ENCODE data around the gene SCAF11. TPM values are rescaled to one million over a fixed set of nuclear protein-coding genes. Genes with fewer than 3 reads are reported as not detected.

The SCAF11 gene
- total and polyA plus RNA-seq, 9 donors: 30.8 to 149 (median 94.1) TPM

GRCh38 chr12:45946435-45946834 is 43.9 kb downstream of the SCAF11 start:
- intact Hi-C loops (cut with DNase I): no loop called here
- Histone ChIP-seq H3K4me3 (no peak overlapping the region), H3K36me3 (no peaks in the 10 kb centered on the region), H3K27ac (no peak overlapping the region), H3K4me1 (ENCODE audit: insufficient read depth) (no peaks in the 10 kb centered on the region), H3K27me3 (no peaks in the 10 kb centered on the region), H3K9me3 (no peaks in the 10 kb centered on the region)
- no peak for DNase-seq
- TF ChIP-seq POLR2A (IDR thresholded peaks at IDR 0.05) (no peak), EP300 (IDR thresholded peaks at IDR 0.05) (no peak)
- TF ChIP-seq, protein P1, sequence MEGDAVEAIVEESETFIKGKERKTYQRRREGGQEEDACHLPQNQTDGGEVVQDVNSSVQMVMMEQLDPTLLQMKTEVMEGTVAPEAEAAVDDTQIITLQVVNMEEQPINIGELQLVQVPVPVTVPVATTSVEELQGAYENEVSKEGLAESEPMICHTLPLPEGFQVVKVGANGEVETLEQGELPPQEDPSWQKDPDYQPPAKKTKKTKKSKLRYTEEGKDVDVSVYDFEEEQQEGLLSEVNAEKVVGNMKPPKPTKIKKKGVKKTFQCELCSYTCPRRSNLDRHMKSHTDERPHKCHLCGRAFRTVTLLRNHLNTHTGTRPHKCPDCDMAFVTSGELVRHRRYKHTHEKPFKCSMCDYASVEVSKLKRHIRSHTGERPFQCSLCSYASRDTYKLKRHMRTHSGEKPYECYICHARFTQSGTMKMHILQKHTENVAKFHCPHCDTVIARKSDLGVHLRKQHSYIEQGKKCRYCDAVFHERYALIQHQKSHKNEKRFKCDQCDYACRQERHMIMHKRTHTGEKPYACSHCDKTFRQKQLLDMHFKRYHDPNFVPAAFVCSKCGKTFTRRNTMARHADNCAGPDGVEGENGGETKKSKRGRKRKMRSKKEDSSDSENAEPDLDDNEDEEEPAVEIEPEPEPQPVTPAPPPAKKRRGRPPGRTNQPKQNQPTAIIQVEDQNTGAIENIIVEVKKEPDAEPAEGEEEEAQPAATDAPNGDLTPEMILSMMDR (IDR thresholded peaks at IDR 0.05): no peak
- WGBS, 3 donors: 91 to 98% (median 95%) methylated on average over 1 of the region's 1 CpG

DNA sequence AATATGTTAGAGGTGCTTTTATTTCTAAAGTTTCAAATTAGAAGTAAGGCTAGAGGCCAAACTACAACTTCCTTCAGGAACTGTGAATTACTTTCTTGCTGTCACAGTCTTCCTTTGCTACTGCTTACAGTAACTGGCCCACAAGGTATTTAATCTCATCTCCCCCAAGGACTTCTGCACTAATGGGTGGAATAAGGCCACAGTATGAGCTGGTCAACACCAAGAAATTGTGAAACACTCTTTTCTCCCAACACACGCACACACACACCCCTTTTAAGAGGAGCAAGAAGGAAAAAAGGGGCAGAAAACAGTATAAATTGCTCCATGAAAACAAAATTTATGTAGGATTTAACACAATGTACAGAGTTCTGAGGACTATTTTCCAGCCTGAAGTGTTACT is 45.6 kb downstream of the SCAF11 start:
- Histone ChIP-seq H3K9me3 (no peaks in the 10 kb centered on the region), H3K27me3 (no peaks in the 10 kb centered on the region), H3K4me1 (ENCODE audit: insufficient read depth) (no peaks in the 10 kb centered on the region), H3K4me3 (no peak overlapping the region), H3K27ac (no peak overlapping the region), H3K36me3 (no peaks in the 10 kb centered on the region)
- 20 to 40% (median 38%) methylated on average over 1 of the region's 1 CpG for WGBS, 3 donors
- TF ChIP-seq, protein P1 (IDR thresholded peaks at IDR 0.05): no peak
- no peak for TF ChIP-seq EP300 (IDR thresholded peaks at IDR 0.05)
- TF ChIP-seq POLR2A (IDR thresholded peaks at IDR 0.05): no peak
- intact Hi-C loops (cut with DNase I): no loop called here
- DNase-seq: no peak

- Histone ChIP-seq H3K27ac (no peak overlapping the region), H3K36me3 (no peaks in the 10 kb centered on the region), H3K4me3 (no peak overlapping the region), H3K4me1 (ENCODE audit: insufficient read depth) (no peaks in the 10 kb centered on the region), H3K9me3 (no peaks in the 10 kb centered on the region), H3K27me3 (no peaks in the 10 kb centered on the region)
- WGBS, 3 donors: 97 to 99% (median 97%) methylated on average over 2 of the region's 2 CpGs
- TF ChIP-seq POLR2A (IDR thresholded peaks at IDR 0.05) (no peak), EP300 (IDR thresholded peaks at IDR 0.05) (no peak)
- TF ChIP-seq, protein P1 (IDR thresholded peaks at IDR 0.05): no peak
- DNase-seq: no peak
- intact Hi-C loops (cut with DNase I): no loop called here
Measured at GRCh38 chr12:45939759-45940158, 50.6 kb downstream of the SCAF11 start.

DNA sequence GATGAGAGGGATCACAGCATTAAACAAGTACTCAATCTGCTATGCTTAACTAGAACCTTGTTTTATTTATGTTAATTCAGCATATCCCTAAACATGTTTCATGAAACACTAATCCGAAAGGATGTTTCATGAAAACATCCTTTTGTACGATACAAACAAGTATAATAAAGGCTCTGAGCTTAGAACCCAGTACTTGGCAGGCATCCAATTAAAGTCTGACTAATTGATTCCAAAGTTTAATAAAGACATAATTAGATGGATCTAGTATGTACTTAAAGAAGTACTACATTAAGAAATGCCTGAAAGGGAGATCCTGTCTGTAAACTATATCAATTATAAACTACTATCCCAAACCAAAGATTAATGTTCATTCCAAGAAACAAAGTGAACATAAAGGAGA is 51.8 kb downstream of the SCAF11 start:
- Histone ChIP-seq H3K27me3 (no peaks in the 10 kb centered on the region), H3K4me1 (ENCODE audit: insufficient read depth) (no peaks in the 10 kb centered on the region), H3K4me3 (no peak overlapping the region), H3K27ac (no peak overlapping the region), H3K9me3 (no peaks in the 10 kb centered on the region), H3K36me3 (no peaks in the 10 kb centered on the region)
- 46 to 62% (median 56%) methylated on average over 2 of the region's 2 CpGs for WGBS, 3 donors
- no peak for DNase-seq
- TF ChIP-seq, protein P1 (IDR thresholded peaks at IDR 0.05): no peak
- no peak for TF ChIP-seq POLR2A (IDR thresholded peaks at IDR 0.05)
- no peak for TF ChIP-seq EP300 (IDR thresholded peaks at IDR 0.05)
- intact Hi-C loops (cut with DNase I): no loop called here

- DNase-seq: no peak
- no peaks in the 10 kb centered on the region for H3K9me3 ChIP-seq
- H3K27ac ChIP-seq: no peak overlapping the region
- TF ChIP-seq, protein P1 (IDR thresholded peaks at IDR 0.05): no peak
- TF ChIP-seq EP300 (IDR thresholded peaks at IDR 0.05) (no peak), POLR2A (IDR thresholded peaks at IDR 0.05) (no peak)
- H3K36me3 ChIP-seq: no peaks in the 10 kb centered on the region
- 39 to 53% (median 45%) methylated on average over 1 of the region's 1 CpG for WGBS, 3 donors
- no peaks in the 10 kb centered on the region for H3K27me3 ChIP-seq
- H3K4me1 ChIP-seq (ENCODE audit: insufficient read depth): no peaks in the 10 kb centered on the region
- intact Hi-C loops (cut with DNase I): no loop called here
- H3K4me3 ChIP-seq: no peak overlapping the region
Measured at GRCh38 chr12:45934956-45935355, 55.4 kb downstream of the SCAF11 start.
